Left ventricle myocardium inferior (tissue), 1 donor: ENCODE results near the gene LAMC1. TPM values are rescaled to one million over a fixed set of nuclear protein-coding genes. Genes with fewer than 3 reads are reported as not detected.

Experiments
- DNase-seq: peaks from one replicate; pipeline ENCODE4 v3.0.0-alpha.2; 2020
- H3K27ac ChIP-seq: fragments of 200-600 bp; replicated peaks from 2 replicates; pipeline ENCODE4 v1.8.0; 2021
- H3K27me3 ChIP-seq: fragments of 200-600 bp; 2 replicates; pipeline ENCODE4 v1.8.0; 2021; ENCODE audit warnings: low read depth
- H3K36me3 ChIP-seq: fragments of 200-600 bp; 2 replicates; pipeline ENCODE4 v1.8.0; 2021
- H3K4me1 ChIP-seq: fragments of 200-600 bp; 2 replicates; pipeline ENCODE4 v1.8.0; 2021
- H3K4me3 ChIP-seq: fragments of 200-600 bp; 2 replicates; pipeline ENCODE4 v1.8.0; 2021; ENCODE audit warnings: mild to moderate bottlenecking, moderate library complexity
- H3K9me3 ChIP-seq: fragments of 200-600 bp; replicated peaks from 2 replicates; pipeline ENCODE4 v1.8.0; 2021
- intact Hi-C: fragments of 100-400 bp; cut with micrococcal nuclease; formaldehyde crosslinking; loops from one replicate; pipeline ENCODE4 v1.11.0; 2022
- total RNA-seq: library from RNA; stranded (reverse); fragmentation: NEBNext Ultra II Directional; extraction: Animal tissue kit (Norgen Biotek cat#: 25700); gene quantifications from one replicate; pipeline ENCODE4 v1.2.1, GENCODE V29; 2021
- TF ChIP-seq, protein P1 (sequence below): fragments of 200-600 bp; IDR thresholded peaks from 2 replicates; pipeline ENCODE4 v1.8.0; 2021; ENCODE audit warnings: antibody characterized with exemption, mild to moderate bottlenecking, borderline replicate concordance
- donor health status: DM: no; HTN: yes; CAD: no; lungs with severe emphysema.

The LAMC1 gene
- total RNA-seq, 1 donor from 2014 or later: 84.1 TPM

DNA sequence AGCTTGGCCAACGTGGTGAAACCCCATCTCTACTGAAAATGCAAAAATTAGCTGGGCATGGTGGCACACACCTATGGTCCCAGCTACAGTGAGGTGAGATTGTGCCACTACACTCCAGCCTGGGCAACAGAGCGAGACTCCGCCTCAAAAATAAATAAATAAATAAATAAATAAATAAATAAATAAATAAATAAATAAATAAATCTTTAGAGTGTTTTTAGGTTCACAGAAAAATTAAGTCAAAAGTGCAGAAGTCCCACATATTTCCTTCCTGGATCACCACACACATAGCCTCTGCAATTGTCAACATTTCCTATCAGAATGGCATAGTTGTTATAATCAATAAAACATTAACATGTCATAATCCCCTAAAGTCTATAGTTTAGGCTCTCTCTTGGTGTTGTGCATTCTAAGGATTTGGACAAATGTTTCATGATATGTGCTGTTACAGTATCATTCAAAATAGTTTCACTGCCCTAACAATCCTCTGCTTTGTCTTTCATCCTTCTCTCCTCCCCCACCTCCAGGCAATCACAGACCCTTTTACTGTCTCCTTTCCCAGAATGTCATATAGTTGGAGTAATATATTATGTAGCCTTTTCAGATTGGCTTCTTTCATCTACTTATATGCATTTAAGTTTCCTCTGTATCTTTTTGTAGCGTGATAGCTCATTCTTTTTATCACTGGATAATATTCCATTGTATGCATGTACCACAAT is 58.3 kb downstream of the LAMC1 start:
- TF ChIP-seq, protein P1, sequence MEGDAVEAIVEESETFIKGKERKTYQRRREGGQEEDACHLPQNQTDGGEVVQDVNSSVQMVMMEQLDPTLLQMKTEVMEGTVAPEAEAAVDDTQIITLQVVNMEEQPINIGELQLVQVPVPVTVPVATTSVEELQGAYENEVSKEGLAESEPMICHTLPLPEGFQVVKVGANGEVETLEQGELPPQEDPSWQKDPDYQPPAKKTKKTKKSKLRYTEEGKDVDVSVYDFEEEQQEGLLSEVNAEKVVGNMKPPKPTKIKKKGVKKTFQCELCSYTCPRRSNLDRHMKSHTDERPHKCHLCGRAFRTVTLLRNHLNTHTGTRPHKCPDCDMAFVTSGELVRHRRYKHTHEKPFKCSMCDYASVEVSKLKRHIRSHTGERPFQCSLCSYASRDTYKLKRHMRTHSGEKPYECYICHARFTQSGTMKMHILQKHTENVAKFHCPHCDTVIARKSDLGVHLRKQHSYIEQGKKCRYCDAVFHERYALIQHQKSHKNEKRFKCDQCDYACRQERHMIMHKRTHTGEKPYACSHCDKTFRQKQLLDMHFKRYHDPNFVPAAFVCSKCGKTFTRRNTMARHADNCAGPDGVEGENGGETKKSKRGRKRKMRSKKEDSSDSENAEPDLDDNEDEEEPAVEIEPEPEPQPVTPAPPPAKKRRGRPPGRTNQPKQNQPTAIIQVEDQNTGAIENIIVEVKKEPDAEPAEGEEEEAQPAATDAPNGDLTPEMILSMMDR: no peak
- Histone ChIP-seq H3K4me3 (no peak overlapping the region), H3K9me3 (no peaks in the 10 kb centered on the region), H3K27me3 (no peaks in the 10 kb centered on the region), H3K4me1 (peaks cover 86% of the 10 kb centered on the region), H3K27ac (no peak overlapping the region), H3K36me3 (no peaks in the 10 kb centered on the region)
- DNase-seq: no peak
- intact Hi-C loops: no loop called here

DNA sequence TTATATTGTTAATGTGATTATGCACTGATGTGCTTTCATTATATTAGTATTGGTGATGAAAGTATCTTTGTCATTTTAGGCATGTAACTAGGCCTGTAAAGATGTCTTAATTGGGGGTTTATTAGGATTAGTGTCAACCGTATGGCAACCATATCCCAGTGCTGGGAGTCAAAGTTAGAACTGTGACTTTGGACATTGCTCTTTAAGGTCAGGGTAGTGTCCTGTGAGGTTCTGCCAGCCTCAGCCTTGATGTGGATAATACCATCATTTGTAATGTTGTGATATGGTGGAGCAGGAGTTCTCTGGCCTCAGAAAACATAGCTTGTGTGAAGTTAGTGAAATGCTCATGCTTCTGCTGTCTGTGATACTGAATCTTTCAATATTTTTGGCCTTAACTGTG is 59.4 kb downstream of the LAMC1 start:
- H3K36me3 ChIP-seq: no peaks in the 10 kb centered on the region
- no peak overlapping the region for H3K4me3 ChIP-seq
- DNase-seq: no peak
- H3K4me1 ChIP-seq: peaks cover 86% of the 10 kb centered on the region
- H3K27ac ChIP-seq: no peak overlapping the region
- no peaks in the 10 kb centered on the region for H3K9me3 ChIP-seq
- H3K27me3 ChIP-seq: no peaks in the 10 kb centered on the region
- intact Hi-C loops: no loop called here
- TF ChIP-seq, protein P1: no peak

DNA sequence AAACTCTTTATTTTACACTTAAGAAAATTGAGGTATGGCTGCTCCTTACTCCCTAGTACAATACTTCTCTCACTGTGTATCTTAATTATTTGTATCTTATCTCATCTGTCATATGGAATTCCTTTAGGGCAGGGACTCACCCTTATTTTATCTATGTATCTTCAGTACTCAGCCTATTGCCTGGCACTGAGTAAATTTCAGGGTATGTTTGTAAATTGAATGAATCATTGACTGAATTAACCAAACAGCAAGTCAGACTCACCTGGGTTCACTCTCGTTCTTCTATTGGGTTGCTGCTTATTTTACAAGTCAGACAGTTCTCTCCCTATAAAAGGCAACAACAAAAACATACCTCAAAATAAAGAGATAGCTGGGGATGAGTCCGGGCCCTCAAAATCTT is 63.8 kb downstream of the LAMC1 start:
- Histone ChIP-seq H3K36me3 (no peaks in the 10 kb centered on the region), H3K27ac (no peak overlapping the region), H3K9me3 (no peaks in the 10 kb centered on the region), H3K4me3 (no peak overlapping the region), H3K4me1 (peaks cover 87% of the 10 kb centered on the region), H3K27me3 (no peaks in the 10 kb centered on the region)
- intact Hi-C loops: no loop called here
- TF ChIP-seq, protein P1: no peak
- no peak for DNase-seq

DNA sequence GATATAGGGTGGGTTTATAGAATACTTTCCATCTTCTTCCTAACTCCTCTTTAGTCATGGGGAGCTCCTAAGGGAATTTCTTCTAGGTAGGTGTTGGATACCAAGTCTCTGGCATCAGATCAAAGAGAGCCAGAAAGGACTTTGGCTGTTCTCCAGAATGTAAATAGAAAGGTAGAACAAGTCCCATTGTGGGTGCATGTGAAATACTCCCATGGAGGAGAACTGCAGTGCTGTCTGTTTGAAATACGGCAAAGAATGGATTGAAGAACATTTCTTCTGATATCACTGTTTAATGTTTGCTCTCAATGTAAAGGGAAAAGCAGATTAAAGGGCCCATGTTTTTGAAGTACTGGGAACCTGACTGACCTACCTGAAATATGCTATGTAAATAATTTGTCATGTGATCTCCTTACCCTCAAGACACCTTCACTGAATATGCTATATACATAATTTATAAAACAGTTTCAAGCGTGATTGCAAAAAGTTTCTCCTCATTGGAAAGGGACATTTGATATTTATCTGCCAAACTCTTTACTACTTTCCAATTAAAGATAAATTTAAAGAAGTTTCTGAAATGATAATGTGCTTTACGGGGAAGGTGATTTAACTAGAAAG is 65.9 kb downstream of the LAMC1 start:
- TF ChIP-seq, protein P1: no peak
- intact Hi-C loops: no loop called here
- Histone ChIP-seq H3K27ac (peak overlapping the region; percentile 71), H3K27me3 (no peaks in the 10 kb centered on the region), H3K36me3 (no peaks in the 10 kb centered on the region), H3K9me3 (no peaks in the 10 kb centered on the region), H3K4me1 (peaks cover 94% of the 10 kb centered on the region), H3K4me3 (no peak overlapping the region)
- no peak for DNase-seq

DNA sequence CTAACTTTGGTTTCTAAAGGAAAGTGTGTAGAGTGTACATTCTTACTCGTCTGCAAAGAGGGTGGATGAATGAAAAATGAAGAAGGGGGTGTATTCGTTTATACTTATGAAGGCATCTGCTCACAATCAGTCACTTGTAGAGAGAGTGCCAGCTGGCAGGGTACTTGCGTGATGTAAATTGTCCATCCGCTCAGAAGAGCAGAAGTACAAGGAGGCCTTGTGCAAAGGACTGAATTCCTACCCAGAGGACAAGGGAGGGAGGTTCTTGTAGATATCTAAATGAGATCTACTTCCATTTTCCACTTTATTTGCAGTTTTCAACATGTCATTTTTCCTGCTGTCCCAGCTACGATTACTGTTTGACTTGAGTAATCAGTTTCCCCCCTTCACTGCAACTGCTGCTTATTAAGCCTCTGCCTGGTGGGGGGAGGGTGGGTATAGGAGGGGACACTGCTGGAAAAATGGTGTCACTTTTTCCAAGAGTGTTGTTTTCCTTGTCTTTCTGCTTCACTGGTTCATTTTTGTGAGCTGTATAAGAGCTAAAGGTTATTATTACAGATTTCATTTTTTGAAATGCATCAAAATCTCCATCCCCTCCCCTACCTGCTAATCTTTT is 67.3 kb downstream of the LAMC1 start:
- peaks cover 96% of the 10 kb centered on the region for H3K4me1 ChIP-seq

More for the DNA sequence above, 67.3 kb downstream of the LAMC1 start:
- intact Hi-C loops: no loop called here
- Histone ChIP-seq H3K4me3 (no peak overlapping the region), H3K36me3 (no peaks in the 10 kb centered on the region), H3K27ac (peak overlapping the region; percentile 71), H3K9me3 (no peaks in the 10 kb centered on the region), H3K27me3 (no peaks in the 10 kb centered on the region)
- peak; percentile 67 for DNase-seq
- TF ChIP-seq, protein P1: no peak
